Amniotic epithelial cell (primary cell): Measurements from ENCODE around the gene PLBD2.

Experiments used
- DNase-seq: peaks from one replicate; pipeline ENCODE4 v3.0.0-alpha.2; 2010; ENCODE audit warnings: low read depth

Gene PLBD2

GRCh38 chr12:113393749-113394148, 35.4 kb downstream of the PLBD2 start:
- DNase-seq = no peak

DNA sequence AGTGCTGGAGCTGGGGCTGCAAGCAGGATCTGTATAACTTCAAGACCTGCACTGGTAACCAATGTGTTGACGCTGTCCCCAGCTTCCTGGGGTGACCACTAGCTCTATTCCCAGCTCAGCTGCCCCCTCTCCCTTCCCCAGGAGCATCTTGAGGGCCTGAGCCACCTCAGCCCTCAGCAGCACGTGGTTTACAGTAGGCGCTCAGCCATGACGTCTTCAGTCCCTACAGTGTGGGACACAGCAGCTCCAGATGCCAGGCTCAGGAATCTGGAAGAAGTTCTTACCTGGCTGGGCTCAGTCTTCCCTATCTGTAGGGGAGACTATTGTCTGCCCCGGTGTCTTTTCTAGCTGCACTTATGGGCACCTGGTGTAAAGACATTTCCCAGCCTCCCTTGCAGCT, 36.7 kb downstream of the PLBD2 start:
- DNase-seq = no peak

DNA sequence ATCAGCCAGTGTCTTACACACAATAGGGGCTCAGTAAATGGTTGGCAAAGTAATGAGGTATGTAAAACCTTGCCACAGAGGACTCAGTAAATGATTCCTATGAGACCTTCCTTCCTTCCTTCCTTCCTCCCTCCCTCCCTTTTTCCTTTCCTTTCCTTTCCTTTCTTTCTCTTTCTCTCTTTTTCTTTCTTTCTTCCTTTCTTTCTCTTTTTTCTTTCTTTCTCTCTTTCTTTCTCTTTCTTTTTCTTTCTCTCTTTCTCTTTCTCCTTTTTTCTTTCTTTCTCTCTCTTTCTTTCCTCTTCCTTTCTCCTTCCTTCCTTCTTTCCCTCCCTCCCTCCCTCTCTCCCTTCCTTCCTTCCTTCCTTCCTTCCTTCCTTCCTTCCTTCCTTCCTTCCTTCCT, 37.8 kb downstream of the PLBD2 start:
- DNase-seq = no peak

DNA sequence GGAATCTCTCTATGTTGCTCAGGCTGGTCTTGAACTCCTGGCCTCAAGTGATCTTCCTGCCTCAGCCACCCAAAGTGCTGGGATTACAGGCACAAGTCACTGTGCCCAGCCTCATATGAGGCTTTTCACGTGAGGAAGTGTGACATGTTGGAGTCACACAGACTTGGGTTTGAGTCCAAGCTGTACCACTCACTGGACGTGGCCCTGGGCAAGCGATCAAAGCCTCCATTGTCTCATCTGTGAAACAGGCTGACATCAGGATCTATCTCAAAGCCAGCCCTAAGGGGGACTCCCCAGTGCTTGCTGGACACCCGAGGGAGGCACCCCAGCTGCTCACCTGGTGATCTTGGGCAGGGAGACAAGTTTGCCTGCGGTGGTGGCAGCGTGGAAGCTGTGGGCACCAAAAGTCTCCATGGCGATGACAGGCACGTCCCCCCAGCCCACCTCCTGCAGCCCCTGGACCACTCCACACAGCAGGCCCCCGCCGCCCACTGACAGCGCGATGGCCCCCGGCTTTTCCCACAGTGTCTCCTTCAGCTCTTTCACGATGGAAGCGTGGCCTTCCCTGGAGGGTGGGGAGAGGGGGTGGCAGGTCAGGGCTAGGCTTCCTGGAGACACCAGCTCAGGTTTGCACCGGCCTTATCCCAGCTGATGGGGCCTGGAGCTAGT, 38.6 kb downstream of the PLBD2 start:
- DNase-seq = no peak

- no peak for DNase-seq
These were observed 39.3 kb downstream of the PLBD2 start for GRCh38 chr12:113397497-113398197.

DNA sequence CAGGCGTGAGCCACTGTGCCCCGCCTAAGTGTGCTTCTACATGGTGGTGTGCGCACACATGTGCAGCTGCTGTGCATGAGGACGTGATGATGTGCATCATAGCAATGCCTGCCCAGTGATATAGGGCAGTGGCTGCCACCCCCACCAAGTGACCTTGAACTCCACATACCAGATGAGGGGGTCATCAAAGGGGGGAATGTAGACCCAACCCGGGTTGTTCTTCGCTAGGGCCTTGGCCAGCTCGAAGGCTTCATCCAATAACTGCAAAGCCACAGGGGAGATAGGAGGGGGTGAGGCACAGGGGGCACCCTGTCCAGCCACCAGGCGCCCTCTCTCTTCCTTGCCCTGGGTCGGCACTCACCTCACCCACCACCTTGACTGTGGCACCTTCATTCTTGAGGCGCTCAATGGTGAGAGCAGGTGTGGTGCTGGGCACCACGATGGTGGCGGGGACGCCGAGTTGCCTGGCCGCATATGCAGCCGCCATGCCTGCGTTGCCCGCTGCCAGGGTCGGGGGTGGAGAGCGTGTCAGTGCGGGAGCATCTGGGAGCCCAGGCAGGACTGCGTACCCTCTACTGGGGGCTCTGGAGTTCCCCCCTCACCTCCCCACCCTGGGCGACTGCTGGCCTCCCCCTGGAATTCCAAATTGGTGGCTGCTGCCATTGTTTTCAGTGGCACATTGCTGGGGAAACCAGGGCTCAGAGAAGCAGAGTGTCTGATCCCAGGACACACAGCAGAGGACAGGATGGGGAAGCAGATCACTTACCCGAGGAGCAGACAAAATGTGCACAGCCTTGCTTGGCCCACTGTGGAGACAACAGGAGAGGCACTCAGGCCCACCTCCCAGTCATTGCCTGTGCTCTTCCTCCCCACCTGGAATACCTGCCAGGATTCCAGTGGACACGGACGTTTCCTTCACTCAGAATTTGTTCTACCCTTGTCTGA, 40.2 kb downstream of the PLBD2 start:
- DNase-seq = no peak

GRCh38 chr12:113399490-113399889, 41.1 kb downstream of the PLBD2 start:
- DNase-seq = no peak

DNA sequence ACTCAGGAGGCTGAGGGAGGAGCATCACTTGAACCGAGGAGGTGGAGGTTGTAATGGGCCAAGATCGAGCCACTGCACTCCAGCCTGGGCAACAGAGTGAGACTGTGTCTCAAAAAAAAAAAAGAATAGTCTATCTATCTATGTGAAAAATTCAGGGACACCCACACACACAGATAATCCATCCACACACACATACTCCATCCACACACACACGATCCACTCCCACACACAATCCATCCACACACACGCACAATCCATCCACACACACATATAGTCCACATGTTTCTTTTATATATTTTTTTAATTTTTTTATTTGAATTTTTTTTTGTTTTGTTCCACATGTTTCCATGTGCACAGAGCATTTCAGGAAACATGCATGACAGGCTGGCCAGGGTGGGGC, 42.0 kb downstream of the PLBD2 start:
- DNase-seq = no peak

DNA sequence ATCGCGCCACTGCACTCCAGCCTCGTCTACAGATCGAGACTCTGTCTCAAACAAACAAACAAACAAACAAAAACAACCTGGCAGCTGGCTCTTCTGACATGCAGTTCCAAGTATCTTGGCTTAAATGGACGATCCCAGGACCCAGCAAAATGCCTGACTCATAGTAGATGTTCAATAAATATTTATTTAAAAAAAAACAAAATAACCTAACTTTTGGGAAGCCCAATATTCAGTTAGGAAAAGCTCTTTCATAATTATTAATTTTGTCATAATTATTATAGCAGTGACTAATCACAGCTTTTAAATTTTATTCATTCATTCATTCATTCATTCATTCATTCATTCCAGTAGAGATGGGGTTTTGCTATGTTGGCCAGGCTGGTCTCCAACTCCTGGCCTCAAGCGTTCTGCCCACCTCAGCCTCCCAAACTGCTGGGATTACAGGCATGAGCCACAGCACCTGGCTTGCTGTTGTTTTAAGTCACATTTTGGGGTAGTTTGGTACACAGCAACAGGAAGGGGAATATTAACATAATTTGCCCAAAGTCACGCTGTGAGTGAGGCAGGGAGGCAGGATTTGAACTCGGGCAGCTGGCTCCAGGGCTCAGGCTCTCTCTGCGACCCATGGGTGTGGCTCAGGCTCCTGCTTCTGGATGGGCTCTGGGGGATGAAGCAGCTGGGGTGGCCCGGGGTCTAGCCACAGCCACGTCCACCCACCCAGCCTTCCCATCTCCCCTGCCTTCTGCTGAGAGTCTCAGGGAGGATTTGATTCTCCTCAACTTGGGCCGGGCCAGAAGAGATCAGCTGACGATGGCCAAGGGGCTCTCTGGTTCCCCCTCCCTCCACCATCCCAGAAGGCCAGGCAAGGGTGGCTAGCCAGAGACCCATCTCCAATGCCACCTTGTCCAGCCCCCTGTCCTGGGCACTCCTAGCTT, 42.9 kb downstream of the PLBD2 start:
- DNase-seq = no peak

GRCh38 chr12:113402586-113403260, 44.3 kb downstream of the PLBD2 start:
- DNase-seq = no peak

GRCh38 chr12:113403435-113404415, 45.3 kb downstream of the PLBD2 start, which contains the start of gene SDS:
TSS of gene SDS (minus strand) at chr12:113403887. CDS start at chr12:113399708, 4,179 bp downstream.
- peak; percentile 18 for DNase-seq

GRCh38 chr12:113405694-113406093, 47.3 kb downstream of the PLBD2 start:
- DNase-seq = no peak

- no peak for DNase-seq
These were observed 49.7 kb downstream of the PLBD2 start for GRCh38 chr12:113407931-113408600.

- no peak for DNase-seq
These were observed 50.4 kb downstream of the PLBD2 start for GRCh38 chr12:113408756-113409298.

DNA sequence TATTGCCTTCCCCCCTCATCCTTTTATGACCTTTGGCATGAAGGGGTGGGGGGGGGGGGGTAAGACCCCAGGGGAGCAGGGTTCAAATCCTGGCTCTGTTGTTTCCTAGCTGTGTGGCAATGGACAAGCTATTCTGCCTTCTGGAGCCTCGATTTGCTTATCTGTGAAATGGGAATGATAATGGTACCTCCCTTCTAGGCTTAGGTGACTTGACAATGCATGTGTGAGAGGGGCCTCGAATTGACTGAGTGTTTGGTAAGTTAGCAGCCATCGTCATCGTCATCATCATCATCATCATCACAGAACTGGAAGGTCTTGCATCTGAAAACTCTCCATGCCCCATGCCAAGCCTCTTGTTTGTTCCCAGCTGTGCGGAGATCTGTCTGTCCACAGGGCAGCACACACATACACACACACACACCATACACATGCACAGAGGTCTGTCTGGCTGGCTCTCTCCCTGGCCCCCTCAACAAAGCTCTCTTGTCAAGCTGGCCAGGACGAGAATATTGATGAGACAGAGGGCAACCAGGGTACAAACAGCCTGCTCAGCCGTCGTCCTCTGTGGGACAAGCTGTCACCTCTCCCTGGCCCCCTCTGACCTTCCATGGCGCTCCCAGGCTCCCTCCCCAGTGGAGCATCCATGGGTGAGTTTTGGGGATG, 51.2 kb downstream of the PLBD2 start:
- DNase-seq = no peak

DNA sequence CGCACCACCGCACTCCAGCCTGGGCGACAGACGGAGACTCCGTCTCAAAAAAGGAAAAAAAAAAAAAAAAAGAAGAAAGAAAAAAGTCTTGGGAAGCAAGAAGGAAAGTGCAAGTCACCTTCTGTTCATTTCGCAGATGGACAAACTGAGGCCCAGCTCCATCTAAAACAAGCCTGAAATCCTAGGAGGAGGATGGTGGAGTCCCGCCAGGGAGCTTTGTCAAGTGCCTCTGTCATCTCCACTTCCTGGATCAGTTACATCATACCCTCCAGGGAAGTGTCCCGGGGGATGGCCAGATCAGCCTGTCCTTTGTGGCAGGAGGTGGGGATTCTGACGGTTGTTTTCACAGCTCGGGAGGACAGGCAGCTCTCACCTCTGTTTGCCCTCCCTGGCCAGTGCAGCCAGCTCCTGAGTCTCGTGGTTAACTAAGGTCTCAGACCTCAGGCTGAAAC, 55.1 kb downstream of the PLBD2 start:
- no peak for DNase-seq

DNA sequence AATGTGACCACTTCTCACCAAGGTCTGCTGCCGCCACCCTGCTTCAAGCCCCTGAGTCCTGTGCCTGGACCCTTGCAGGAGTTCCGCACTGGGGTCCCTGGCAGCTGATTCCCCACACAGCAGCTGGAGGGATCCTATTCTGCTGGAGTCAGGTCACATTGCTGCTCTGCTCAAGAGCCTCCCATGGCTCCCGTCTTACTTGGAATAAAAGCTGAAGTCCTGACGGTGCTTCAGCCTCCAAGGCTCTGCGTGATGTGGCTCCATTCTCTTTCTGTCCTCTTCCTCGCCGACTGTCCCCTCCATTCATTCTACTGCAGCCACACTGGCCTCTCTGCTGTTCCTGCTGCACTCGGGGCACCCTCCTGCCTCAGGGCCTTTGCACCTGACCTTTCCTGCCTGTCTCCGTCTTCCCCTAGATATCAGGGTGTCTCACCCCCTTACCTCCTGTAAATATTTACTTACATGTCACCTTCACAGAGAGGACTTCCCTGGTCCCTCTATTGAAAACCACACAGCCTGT, 56.2 kb downstream of the PLBD2 start:
- DNase-seq = no peak
